Liver (tissue), 3 donors: ENCODE data around the gene SGMS1.

ENCODE experiments used
- EGR1 ChIP-seq, 2 donors: IDR thresholded peaks; 2 replicates each; pipeline ENCODE4 v1.6.1; 2016 to 2018; ENCODE audit warnings: antibody characterized with exemption in 2 of 2, low read depth in 2 of 2
- FOXA1 ChIP-seq: IDR thresholded peaks from 2 replicates; pipeline ENCODE4 v1.6.1; 2016; ENCODE audit warnings: antibody characterized with exemption
- HNF4A ChIP-seq, 2 donors: conservative IDR thresholded peaks; 2 replicates each; pipeline ENCODE4 v1.6.1; 2016; ENCODE audit warnings: antibody characterized with exemption in 2 of 2, mild to moderate bottlenecking in 2 of 2
- HNF4G ChIP-seq: IDR thresholded peaks from 2 replicates; pipeline ENCODE4 v1.6.1; 2016; ENCODE audit warnings: antibody characterized with exemption
- JUND ChIP-seq, 2 donors: IDR thresholded peaks; 2 replicates each; pipeline ENCODE4 v1.6.1; 2016; ENCODE audit warnings: antibody characterized with exemption in 2 of 2
- NR2F2 ChIP-seq: IDR thresholded peaks from 2 replicates; pipeline ENCODE4 v1.6.1; 2016; ENCODE audit warnings: antibody characterized with exemption
- RAD21 ChIP-seq, 2 donors: IDR thresholded peaks; 2 replicates each; pipeline ENCODE4 v1.6.1; 2016; ENCODE audit warnings: antibody characterized with exemption in 2 of 2, mild to moderate bottlenecking in 2 of 2
- RXRA ChIP-seq, 2 donors: IDR thresholded peaks; 2 replicates each; pipeline ENCODE4 v1.6.1; 2017 to 2018; ENCODE audit warnings: antibody characterized with exemption in 2 of 2, mild to moderate bottlenecking in 1 of 2
- SP1 ChIP-seq: IDR thresholded peaks from 2 replicates; pipeline ENCODE4 v1.6.1; 2018; ENCODE audit warnings: antibody characterized with exemption, mild to moderate bottlenecking
- TAF1 ChIP-seq: conservative IDR thresholded peaks from 2 replicates; pipeline ENCODE4 v1.6.1; 2016; ENCODE audit warnings: antibody characterized with exemption, mild to moderate bottlenecking
- TF ChIP-seq, protein P1 (sequence below): fragments of 150-350 bp; IDR thresholded peaks from 2 replicates; pipeline ENCODE4 v1.5.1; 2017; ENCODE audit warnings: improper control_type of control experiment, low read depth, low read length; ENCODE audit not compliant: missing input control
- TF ChIP-seq, protein P2 (sequence below): IDR thresholded peaks from 2 replicates; pipeline ENCODE4 v1.6.1; 2016; ENCODE audit warnings: antibody characterized with exemption
- TF ChIP-seq, protein P3 (sequence below): IDR thresholded peaks from 2 replicates; pipeline ENCODE4 v1.6.1; 2016; ENCODE audit warnings: antibody characterized with exemption
- TF ChIP-seq, protein P4 (sequence below): IDR thresholded peaks from 2 replicates; pipeline ENCODE4 v1.6.1; 2016; ENCODE audit warnings: antibody characterized with exemption, mild to moderate bottlenecking
- donor health status: healthy.
- donor health status: healthy.

DNA sequence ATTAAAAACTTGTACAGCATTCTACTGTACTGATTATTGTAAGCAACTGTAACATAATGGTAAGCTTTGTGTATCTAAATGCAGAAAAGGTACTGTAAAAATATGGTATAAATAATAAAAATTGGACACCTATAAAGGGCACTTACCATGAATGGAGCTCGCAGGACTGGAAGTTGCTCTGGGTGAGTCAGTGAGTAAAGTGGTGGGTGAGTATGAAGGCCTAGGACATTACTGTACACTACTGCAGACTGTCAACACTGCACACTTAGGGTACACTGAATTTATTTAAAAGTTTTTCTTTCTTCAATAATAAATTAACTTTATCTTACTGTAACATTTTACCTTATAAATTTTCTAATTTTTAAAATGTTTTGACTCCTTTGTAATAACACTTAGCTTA lies 253.8 kb downstream of the SGMS1 start:
- TF ChIP-seq, protein P1, sequence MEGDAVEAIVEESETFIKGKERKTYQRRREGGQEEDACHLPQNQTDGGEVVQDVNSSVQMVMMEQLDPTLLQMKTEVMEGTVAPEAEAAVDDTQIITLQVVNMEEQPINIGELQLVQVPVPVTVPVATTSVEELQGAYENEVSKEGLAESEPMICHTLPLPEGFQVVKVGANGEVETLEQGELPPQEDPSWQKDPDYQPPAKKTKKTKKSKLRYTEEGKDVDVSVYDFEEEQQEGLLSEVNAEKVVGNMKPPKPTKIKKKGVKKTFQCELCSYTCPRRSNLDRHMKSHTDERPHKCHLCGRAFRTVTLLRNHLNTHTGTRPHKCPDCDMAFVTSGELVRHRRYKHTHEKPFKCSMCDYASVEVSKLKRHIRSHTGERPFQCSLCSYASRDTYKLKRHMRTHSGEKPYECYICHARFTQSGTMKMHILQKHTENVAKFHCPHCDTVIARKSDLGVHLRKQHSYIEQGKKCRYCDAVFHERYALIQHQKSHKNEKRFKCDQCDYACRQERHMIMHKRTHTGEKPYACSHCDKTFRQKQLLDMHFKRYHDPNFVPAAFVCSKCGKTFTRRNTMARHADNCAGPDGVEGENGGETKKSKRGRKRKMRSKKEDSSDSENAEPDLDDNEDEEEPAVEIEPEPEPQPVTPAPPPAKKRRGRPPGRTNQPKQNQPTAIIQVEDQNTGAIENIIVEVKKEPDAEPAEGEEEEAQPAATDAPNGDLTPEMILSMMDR: no peak
- TF ChIP-seq, protein P2, sequence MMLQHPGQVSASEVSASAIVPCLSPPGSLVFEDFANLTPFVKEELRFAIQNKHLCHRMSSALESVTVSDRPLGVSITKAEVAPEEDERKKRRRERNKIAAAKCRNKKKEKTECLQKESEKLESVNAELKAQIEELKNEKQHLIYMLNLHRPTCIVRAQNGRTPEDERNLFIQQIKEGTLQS: no peak
- TF ChIP-seq, protein P3, sequence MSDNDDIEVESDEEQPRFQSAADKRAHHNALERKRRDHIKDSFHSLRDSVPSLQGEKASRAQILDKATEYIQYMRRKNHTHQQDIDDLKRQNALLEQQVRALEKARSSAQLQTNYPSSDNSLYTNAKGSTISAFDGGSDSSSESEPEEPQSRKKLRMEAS: no peak
- TF ChIP-seq RAD21 (IDR thresholded peaks at IDR 0.05): no peak
- no peak for TF ChIP-seq FOXA1
- TF ChIP-seq HNF4G: no peak
- TF ChIP-seq, protein P4, sequence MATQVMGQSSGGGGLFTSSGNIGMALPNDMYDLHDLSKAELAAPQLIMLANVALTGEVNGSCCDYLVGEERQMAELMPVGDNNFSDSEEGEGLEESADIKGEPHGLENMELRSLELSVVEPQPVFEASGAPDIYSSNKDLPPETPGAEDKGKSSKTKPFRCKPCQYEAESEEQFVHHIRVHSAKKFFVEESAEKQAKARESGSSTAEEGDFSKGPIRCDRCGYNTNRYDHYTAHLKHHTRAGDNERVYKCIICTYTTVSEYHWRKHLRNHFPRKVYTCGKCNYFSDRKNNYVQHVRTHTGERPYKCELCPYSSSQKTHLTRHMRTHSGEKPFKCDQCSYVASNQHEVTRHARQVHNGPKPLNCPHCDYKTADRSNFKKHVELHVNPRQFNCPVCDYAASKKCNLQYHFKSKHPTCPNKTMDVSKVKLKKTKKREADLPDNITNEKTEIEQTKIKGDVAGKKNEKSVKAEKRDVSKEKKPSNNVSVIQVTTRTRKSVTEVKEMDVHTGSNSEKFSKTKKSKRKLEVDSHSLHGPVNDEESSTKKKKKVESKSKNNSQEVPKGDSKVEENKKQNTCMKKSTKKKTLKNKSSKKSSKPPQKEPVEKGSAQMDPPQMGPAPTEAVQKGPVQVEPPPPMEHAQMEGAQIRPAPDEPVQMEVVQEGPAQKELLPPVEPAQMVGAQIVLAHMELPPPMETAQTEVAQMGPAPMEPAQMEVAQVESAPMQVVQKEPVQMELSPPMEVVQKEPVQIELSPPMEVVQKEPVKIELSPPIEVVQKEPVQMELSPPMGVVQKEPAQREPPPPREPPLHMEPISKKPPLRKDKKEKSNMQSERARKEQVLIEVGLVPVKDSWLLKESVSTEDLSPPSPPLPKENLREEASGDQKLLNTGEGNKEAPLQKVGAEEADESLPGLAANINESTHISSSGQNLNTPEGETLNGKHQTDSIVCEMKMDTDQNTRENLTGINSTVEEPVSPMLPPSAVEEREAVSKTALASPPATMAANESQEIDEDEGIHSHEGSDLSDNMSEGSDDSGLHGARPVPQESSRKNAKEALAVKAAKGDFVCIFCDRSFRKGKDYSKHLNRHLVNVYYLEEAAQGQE: no peak
- no peak for TF ChIP-seq TAF1
- TF ChIP-seq NR2F2: no peak
- TF ChIP-seq RXRA (IDR thresholded peaks at IDR 0.05): no peak
- no peak for TF ChIP-seq EGR1 (IDR thresholded peaks at IDR 0.05; ENCODE audit: low read depth in 2 of 2)
- no peak for TF ChIP-seq SP1
- no peak for TF ChIP-seq HNF4A (conservative IDR thresholded peaks at IDR 0.05)
- no peak for TF ChIP-seq JUND (IDR thresholded peaks at IDR 0.05)
